ENCODE measurements around the gene CAMK1G.

The CAMK1G gene

GRCh38 chr1:209643285-209644020 lies 59.9 kb downstream of the CAMK1G start:
- no peak for DNase-seq

DNA sequence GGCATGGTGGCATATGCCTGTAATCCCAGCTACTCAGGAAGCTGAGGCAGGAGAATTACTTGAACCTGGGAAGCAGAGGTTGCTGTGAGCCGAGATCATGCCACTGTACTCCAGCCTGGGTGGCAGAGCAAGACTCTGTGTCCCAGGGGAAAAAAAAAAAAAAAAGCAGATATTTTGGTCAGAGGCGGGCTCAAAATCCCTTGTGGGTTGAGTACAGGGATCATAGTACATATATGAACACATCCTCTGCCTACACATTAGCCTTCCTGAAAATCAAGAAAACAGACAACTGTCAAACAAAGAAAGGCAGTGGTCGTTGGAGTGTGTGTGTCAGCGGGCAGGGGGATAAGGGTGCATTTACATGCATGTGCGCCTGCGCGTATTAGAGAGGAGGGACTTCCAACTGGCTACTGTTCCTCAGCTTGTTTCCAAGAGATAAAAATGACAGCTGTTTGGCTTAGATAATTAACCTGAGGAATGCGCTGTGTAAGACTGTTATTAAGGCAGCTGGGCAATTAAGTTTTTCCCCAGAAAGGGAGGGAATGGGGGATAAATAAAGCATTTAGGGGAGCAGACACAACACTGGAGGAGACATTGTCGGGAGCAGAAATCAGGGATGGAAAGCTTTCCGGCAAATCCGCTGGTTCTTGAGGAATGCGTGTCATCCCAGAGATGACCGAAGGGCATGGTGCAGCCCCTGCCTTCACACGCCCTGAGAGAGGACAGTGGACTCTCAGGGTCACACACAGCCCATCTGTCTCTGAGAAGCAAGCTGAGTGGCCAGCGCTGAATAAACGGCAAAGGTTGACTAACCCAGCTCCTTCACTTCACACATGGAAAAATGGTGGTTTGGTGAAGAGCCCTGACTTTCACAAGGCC lies 62.3 kb downstream of the CAMK1G start:
- no peak for DNase-seq

GRCh38 chr1:209646558-209646957 lies 63.0 kb downstream of the CAMK1G start:
- no peak for DNase-seq

DNA sequence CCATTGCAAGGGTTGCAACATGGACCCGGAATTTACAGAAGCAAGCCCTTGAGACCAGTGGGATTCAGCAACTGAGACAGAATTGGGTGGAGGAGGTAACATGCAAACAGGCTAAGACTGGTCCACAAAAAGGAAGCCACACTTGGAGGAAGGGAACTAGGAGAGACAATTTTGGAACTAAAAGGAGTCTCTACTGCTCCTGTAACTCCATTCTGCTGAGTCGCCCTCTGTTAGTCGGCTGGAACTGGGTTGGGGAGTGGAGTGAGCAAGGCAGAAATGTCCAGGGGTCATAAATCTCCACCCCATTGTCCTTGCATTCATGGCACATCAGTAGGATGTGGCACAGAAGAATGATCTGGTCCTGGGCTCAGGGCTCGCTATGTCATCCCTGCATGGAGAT lies 63.6 kb downstream of the CAMK1G start:
- DNase-seq = no peak

DNA sequence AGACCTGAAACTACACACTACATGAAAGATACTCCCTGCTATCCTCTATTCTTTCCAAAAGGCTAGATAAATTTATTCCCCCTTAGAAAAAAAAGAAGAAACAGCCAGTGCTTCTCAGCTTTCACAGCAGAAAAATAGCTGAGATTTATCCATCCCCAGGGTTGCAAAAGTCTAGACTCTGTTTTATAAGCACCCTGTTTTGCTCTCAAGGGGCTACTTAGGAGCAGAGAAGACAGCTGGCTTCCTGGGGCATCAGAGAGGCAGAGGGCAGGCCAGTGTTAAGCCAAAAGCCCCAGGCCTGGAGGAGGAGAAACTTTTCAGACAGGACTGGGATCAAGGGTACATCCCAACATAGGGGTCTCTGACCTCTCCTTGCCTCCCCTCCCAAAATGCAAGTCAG lies 64.8 kb downstream of the CAMK1G start:
- no peak for DNase-seq

DNA sequence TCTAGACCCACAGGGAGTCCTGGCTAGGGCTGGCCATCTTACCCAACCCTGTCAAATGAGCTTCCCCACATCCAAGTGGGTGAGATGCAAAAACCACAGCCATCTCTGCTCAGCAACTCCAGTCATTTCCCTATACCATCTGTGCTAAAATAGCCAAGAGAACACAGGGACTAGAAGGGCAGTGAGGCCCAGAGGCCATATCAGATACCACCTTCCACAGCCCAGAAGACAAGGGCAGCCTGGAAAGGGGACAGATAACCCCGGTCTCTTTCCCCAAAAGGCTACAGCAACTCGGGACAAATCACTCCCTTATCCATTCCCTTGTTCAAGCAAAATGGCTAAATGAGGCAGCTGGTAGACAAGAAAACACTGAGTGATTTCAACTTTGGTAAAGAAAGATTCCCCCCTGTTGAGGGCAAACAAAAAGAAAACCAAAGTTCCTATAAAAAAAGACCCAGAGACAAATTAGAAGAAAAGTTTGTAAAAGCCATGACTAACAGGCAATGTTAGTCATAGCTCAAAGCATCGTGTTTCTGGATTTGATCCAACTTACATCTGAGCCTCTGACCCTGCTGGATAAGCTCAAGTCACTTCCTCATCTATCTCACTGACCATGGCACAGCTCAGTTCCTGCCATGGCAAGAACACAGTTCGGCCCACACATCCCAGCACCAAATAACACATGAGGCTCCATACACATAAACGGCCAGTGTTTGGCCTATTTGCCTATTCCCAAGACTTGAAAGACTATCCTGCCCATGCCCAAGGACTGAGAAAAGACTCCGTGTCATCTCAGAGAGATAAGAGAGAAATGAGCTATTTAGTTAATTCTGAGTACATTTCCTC lies 65.6 kb downstream of the CAMK1G start:
- DNase-seq = peak; percentile 56

- DNase-seq = no peak
These were observed 66.9 kb downstream of the CAMK1G start for GRCh38 chr1:209650454-209650853.

- DNase-seq = peak; percentile 65
These were observed 67.6 kb downstream of the CAMK1G start for GRCh38 chr1:209651138-209651587.

GRCh38 chr1:209652121-209652735 lies 68.7 kb downstream of the CAMK1G start, which contains the start of gene LAMB3:
Gene LAMB3, minus strand, starts transcription at chr1:209652425. Its CDS starts 1,481 bp downstream, at chr1:209650944.
- no peak for DNase-seq

DNA sequence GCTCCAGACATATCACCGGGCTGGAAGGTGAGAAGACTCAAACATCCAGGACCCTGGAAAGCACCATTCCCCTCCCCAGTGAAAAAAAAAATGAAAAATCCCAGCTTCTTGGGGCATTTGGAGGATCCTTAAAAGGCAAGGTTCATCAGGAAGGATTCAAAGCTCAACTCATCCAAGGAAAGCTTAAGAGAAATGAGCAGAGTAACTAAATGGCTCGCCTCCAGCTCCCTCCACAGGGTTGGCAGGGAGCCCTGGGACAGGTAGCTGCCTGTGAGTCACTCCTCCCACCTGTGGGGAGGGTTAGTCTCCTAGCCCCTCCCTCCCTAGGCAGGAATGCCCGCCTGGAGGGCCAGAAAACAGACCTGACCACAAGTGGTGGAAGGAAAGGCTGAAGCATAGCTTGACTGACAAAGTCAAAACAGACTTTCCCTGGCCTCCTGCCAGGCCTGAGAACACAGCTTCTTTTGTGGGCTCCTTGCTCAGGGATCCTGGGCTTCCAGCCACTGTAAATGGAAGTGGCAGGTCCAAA lies 69.4 kb downstream of the CAMK1G start:
- DNase-seq = peak; percentile 12

GRCh38 chr1:209653915-209654351 lies 70.4 kb downstream of the CAMK1G start:
- no peak for DNase-seq

DNA sequence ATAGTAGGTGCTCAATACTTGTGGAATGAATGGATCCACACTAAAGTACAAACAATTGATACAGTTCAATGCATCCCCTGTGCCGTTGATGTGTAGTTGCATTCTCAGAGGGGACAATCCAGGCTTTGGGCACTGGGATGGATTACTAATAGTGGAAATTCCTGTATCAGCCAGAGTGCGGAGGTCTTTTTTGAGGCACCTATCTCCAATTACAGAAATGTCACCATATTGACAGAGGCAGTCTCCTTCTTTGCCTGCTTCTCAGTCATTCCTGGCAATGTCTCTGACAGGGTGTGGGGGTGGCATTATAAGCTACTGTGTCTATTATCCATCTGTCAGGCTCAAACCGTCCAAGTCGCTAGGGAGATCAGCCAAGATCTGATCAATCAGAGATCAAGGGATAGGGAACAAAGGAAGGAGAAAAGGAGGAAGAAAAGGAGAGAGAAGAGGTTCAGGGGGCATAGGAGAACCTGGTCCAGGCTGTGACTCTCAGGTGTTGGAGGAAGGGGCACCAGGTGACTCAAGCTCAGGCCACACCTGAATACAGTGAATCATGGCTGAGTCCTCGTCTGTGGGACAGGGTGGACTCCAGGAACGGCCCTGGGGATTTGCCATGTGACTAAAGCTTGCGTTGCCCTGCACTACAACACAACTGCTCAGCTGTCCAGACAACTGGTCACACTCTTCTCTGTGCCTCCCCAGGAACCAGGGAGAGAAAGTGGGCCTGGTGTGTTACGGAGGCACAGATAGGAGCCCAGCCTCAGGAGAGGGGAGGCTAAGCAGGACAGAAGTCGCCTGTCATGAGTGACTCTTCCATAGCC lies 72.1 kb downstream of the CAMK1G start:
- DNase-seq = no peak

- DNase-seq = peak; percentile 49
These were observed 73.8 kb downstream of the CAMK1G start for GRCh38 chr1:209657140-209657879.

DNA sequence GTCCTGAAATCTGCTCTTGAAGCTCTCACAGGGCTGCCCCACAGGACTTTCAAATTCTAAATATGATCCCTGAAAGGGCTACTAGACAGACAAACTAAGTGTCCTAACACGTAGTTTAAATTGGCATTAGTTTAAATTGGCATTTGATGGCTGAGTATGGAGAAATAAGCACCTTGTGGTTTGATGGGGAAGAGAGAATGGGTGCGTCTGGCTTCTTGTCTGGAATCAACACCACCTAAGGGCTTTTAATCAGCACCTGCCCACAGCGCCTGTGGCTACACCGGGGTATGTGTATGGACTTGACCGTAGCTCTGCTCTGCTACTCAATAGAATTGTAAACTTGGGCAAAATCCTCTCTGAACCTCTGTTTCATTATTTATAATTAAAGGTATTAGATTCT lies 74.4 kb downstream of the CAMK1G start:
- DNase-seq = no peak

GRCh38 chr1:209659909-209660308 lies 76.4 kb downstream of the CAMK1G start:
- DNase-seq = no peak

DNA sequence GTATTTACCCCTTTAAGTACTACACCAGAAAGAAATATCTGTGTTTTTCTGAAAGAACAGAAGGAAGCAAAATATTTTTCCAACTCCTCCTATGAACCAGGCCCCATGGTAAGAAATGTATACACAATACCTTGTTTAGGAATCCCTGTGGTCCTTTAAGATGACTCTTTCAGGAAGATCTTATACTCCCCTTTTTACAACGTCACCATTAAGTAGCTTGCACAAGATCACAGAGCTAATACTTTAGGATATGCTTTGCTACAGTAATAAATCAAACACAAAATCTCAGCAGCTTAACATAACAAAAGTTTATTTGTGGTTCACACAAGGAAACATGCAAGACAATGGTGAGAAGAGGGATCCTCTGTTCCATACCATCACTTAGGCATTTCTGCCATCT lies 77.6 kb downstream of the CAMK1G start:
- no peak for DNase-seq

GRCh38 chr1:209662879-209663327 lies 79.4 kb downstream of the CAMK1G start:
- no peak for DNase-seq

Data from T1000 (cell line).